ENCODE data around the gene BLCAP. TPM values are rescaled to one million over a fixed set of nuclear protein-coding genes. Genes with fewer than 3 reads are reported as not detected.
"Not testable (repeated sequence)": the region's sequence is repeated elsewhere in the genome, so short reads cannot be mapped to it uniquely, and the experiment has no call there.

The BLCAP gene, protein sequence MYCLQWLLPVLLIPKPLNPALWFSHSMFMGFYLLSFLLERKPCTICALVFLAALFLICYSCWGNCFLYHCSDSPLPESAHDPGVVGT
- 98.6 TPM for total RNA-seq

DNA sequence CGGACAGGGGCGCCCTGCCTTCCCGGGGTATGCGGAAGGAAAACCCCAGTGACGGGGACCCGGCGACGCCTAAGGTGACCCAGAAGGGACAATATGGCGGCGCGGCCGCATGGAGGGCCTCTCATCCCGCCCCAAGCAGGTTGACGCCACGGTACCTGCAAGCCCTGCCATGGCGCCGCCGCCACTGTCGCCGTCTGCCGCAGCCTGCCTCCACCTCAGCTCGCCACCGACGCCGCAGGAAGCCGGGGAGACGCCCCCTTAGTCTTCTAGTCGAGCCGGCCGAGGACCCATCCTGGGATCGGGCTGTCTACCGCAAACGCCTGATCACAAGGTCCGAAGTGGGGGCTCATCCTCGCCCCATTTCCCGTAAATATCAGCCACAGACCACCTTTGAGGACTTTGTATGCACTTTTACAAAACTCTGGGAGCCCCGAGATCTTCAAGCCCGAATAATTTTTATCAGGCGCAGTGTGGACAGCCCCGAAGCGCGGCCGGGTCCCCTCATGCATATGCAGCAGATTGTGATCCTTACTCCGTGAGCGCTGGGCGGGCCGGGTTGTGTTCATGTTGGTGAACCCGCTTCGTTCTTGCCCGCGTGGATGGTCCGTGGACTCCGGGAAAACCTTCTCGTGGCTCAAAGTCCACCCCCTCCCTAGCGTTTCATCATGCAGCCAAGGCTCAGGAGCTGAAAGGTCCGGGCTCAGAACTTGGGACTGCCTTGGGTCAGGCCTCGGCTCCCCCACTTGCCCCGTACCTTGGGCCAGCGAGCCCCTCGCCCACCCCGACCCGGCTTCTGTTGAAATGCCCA lies at the start of gene BLCAP:
TSS of gene BLCAP (minus strand) at position 239 of the 808 bp plus-strand sequence. CDS start 8,702 bp downstream, outside the sequence.
- FAIRE-seq (no peak), DNase-seq (ENCODE audit: low spot score in 2 of 2) (peak; percentile 92 to 94)

DNA sequence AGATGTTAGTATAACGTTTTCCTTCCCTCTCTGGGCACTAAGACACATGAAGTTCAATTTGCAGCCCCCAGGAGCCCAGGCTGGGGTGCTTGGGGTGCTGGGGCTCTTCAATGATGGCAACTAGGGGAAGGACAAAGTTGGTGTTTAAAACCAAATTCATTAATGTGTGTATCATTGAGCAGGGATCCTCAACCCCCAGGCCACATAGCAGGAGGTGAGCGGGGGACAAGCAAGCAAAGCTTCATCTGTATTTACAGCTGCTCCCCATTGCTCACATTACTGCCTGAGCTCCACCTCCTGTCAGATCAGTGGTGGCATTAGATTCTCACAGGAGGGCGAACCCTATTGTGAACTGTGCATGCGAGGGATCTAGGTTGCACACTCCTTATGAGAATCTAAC lies 49.8 kb upstream of the BLCAP start:
- not testable (repeated sequence) for FAIRE-seq; DNase-seq (ENCODE audit: low spot score in 2 of 2)

DNA sequence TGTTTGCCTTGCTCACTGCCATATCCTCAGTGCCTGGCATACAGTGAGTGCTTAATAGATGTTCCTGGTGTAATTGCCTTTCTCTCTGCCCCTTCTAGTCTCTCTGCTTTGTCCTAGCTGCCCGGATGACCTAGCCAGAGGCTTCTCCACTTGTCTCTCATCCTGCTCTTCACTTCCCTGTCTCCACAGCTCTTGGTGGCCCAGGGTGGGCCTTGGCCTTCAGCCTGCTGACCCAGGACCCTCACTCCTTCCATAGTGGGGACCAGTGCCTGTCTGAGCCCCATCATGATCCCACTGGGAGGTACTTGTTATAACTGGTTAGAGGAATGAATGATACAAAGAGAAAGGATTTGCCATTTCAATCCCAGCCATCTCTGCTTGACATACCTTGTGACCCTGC lies 49.2 kb upstream of the BLCAP start:
- no peak for DNase-seq (ENCODE audit: low spot score in 2 of 2)
- no peak for FAIRE-seq

DNA sequence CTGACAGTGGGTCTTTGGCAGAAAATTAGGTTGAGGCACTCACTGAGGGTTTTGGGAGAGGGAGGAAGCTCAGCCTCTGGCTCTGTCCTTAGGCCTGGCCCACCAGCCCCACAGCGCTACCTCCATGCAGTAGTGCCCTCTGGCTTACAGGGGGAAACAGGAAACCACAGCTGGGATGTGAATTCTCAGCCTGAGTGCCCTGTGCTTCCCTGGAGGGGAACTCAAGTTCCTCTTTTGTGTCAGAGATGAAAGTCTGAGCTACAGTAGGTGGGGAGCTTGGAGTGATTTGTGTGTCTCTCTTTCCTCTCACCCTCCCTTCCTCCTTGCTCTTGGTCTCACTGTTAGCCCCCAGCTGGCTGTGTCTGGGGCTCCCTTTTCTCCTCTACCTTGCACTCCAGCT lies 48.2 kb upstream of the BLCAP start:
- DNase-seq (ENCODE audit: low spot score in 2 of 2) (no peak), FAIRE-seq (no peak)

DNA sequence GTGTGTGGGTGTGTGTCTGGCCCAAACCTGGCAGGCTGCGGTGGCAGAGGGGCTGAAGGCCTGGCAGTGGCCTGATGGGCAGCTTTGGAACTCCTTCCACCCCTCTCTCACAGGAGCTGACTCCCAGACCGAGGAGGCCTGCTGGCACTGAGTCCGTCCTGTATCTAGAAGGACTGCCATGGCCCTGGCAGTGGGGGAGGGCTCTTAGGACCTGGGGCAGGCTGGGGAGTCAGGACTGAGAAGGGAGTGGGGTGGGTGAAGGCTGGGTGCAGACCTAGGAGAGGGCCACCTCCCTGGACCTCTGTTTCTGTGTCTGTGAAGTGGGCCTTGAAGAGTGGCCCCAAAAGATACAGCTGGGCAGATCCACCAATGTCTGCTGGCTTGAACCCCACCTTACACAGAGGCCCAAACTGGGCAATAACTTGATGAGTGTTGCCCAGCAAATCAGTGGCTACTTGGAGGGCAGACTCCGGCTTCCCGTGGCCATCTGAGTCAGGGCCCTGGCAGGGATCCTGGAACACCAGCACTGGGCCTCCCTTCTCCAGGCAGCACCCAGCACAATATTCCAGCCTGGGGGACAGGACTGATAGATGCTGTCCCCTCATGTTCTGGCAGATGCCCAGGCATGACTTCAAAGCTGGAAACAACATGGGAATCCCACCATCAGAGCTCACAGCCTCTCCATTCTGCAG lies 46.7 kb upstream of the BLCAP start:
- no peak for DNase-seq (ENCODE audit: low spot score in 2 of 2)

DNA sequence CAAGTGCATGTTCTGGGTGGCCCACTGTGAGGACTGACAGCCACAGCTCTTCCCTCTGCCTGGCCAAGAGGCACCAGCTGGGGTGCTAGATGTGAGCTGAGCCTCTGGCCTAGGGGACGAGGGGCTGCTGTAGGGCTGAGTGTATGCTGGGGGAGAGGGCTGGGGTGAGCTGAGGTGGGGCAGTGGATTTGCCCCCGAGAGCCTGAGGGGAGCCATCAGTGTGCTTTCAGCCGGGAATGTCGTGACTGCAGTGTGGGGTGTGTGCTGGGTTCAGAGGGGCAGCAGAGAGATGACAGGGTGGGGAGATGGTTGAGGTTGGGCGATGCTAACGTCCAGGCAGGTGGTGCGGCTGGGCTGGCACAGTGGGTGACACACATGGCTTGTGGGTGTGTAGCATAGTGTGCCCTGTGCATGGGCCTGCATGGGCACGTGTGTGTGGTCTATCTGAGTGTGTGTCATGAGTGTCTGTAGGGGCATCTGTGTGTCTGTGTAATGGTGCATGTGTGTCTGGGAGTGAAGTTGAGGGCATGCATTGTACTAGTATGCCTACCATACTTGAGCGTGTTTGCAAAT lies 46.0 kb upstream of the BLCAP start:
- DNase-seq (ENCODE audit: low spot score in 2 of 2) (no peak), FAIRE-seq (no peak)

More for the DNA sequence above, 46.7 kb upstream of the BLCAP start:
- no peak for FAIRE-seq

DNA sequence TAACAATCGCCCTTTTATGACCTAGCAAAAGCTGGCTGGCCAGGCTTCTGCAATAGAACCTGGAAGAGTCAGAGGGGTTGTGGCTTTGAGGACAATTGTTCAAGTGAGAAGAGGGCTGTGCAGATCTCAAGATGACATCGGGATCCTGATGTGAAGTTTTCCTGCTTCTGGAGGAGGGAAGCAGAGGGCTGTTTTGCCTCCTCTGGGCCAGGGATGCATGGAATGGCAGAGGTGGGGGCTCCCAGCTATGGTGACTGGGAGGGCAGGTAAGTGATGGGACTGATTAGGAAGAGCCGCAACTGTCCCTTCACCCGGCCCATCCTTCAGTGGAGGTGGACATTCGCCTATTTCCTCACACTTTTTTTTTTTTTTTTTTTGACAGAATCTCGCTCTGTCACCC lies 43.4 kb upstream of the BLCAP start:
- DNase-seq (ENCODE audit: low spot score in 2 of 2) (no peak), FAIRE-seq (no peak)

DNA sequence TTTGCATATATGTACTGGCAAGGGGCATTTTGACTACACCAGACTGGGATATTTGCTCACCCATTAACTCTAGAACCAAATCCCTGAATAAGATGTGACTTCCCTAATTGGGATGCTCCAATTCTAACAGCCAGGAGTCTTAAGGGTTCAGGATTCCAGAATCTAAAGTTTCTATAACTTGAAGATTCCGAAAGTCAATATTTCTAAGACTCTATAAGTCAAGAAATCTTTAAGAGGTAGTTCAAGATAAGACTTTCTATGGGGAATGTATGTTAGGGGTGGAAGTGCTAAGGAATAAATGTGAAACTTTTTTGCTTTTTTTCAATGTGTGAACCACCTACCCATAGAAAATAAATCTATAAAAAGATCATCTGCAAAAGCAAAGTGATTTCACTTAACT lies 42.7 kb upstream of the BLCAP start:
- FAIRE-seq = no peak
- DNase-seq (ENCODE audit: low spot score in 2 of 2) = no peak

DNA sequence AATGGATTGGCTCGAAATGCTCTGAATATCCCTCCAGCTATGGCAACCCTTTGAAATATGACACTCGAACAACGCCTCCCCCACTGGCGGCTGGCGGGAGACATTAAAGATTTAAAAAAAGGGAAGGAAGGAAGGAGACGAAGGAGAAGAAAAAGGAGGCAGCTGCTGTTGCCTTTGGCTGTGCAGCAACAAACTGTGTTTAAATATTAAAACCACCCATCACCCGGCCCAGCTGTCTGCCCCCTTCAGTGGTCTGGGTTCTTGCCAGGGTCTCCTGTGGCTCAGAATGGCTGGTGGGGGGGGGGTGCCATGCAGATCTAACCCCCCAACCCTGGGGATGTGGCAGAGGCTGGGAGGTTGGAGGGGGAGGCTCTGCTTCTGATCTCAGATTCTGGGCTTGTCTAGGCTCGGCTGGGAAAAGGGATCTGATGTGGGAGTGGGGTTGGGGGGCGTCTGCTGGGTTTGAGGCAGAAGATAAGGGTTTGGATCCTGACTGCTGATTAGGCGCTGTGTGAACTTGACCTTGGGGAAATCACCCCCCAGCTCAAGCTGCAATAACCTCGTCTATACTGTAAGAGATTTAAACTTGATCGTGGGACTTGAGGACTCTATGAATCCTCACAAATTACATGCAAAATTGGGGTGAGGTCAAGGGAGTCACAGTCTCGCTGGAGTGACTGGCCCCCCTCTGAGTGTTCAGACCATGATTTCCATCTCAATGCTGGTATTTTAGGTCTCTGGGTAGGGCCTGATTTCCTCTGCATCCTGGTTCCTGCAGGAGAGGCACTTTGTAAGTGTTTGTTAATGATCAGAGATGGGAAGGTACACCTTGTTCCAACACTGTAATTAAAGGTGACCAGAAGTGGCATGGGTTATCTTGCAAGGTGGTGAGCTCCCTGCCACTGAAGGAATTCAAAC lies 40.3 kb upstream of the BLCAP start:
- DNase-seq (ENCODE audit: low spot score in 2 of 2) = peak in 1 of 2 donors; percentile 25
- no peak for FAIRE-seq

DNA sequence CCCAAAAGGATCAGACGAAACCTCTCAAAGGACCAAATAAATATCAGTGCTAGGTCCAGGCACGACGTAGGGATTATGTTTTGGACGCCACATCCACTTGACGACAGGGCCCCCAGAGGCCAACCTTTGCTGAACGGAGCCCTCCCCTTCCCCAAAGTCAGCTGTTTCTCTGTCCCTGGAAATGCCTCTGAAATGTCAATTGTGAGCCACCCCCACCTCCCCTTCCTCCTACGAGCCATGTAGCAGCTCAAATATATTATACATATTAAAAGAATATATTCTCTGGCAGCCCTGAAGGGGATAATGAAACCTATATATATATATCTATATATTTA lies 39.6 kb upstream of the BLCAP start:
- FAIRE-seq (no peak), DNase-seq (ENCODE audit: low spot score in 2 of 2) (no peak)

DNA sequence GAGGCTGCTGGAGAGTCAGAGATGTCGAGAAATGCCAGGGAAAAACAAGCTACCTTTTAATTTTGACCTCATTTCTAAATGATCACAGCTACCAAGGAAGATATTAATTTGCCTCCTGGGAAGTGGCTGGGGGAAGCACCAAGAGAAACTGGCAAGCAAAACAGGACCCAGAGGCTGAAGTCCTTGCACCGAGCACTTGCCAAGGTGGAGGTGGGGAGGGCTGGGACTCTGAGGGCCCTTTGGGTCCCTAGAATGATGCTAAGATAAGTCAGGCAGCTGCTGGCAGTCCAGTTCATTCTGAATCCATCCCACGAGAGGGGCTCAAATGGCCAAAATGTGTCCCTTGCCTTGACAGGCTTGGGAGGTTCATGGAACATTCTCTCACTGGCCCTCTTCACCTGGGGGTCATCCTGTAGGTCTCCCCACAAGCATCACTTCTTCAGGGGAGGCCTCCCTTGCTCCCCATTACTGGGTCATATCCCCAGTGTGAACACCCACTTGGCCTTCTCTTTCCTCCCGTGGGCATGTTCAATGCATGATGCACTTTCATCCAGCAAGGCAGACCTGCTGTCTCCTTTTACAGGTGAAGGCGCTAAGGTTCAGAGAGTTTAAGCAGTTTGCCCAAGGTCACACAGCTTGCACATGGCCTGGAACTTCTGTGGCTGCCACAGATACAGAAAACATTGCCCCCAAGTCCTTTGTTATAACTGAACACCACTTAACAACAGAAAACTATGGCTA lies 39.1 kb upstream of the BLCAP start:
- no peak for DNase-seq (ENCODE audit: low spot score in 2 of 2)
- no peak for FAIRE-seq

DNA sequence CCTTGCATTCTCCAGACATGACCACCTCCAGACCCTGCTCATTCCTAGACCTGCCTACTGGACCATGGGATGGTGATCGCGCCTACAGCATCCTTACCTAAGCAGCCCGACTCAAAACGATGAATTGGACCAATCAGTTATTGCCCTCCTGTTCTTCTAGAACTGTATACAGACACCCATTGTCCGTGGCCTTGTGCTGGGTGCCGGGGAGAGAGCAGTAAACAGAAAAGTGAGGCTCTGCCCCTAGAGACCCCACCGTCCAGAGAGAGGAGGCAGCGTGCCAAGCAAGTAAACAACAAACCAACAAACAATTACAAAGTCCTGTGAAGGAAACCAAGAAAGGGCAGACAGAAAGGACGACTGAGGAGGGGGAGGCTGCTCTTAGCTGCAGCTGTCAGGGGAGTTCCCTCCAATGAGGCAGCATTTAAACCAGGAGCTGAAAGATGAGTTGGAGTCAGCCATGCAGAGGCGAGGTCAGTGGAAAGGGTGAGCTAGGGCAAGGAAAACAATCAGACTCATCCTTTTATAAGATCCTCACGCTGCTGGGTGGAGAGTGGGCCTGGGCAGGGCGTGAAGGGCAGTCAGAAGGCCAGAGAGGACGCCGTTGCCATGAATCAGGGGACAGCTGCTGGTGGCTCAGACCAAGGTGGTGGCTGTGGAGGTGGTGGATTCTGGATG lies 37.6 kb upstream of the BLCAP start:
- FAIRE-seq (no peak), DNase-seq (ENCODE audit: low spot score in 2 of 2) (no peak)

DNA sequence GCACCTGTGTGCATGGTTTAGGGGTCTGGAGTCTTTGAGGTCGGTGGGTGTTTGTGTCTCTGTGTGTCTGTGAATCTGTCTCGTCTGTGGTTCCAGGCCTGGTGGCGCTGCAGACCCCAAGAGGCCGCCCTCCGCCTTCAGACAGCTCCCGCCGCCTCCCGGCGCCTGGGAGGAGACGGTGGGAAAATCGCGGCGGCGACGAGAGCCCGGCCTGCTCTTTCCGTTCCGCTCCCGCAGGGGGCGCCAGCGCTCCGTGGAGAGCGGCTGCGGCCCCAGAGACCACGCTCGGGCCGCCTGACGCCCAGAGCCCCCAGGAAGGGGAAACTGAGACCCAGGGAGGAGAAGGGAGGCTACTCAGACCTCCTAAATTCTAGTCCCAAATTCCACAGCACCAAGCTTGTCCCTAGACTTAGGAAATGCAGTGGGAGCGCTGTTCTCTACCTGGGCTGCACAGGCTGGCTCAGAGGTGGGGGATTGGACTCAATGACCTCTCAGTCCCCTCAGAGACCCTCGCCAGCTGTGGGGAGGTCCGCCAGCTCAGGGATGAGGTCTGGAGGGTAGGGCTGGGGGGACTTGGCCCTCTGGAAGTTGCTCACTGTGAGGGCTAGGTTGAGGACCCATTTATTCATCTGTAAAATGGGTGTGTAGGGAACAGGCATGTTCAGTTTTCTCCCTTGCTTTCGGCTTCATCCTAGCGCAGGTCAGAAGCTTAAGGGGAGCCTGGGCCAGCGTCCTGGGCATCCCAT lies 36.9 kb upstream of the BLCAP start:
- FAIRE-seq (no peak), DNase-seq (ENCODE audit: low spot score in 2 of 2) (peak; percentile 43 to 76)

DNA sequence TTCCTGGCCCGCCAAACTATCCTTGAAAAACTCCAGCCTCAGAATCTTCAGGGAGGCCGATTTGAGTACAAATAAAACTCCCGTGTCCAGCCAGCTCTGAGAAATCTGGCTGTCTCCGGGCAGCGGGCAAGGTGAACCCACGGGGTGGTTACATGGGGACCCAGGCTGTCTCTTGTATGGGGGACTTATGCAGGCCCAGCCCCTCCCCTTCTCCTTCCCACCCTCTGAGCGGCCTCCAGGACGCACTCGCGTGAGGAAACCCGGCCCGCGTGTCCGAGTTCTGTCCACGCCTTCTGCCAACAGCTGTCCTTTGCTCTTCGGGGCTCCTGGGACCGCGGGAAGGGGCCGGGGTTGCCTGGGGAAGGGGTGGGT lies 36.3 kb upstream of the BLCAP start:
- DNase-seq (ENCODE audit: low spot score in 2 of 2) (no peak), FAIRE-seq (no peak)

DNA sequence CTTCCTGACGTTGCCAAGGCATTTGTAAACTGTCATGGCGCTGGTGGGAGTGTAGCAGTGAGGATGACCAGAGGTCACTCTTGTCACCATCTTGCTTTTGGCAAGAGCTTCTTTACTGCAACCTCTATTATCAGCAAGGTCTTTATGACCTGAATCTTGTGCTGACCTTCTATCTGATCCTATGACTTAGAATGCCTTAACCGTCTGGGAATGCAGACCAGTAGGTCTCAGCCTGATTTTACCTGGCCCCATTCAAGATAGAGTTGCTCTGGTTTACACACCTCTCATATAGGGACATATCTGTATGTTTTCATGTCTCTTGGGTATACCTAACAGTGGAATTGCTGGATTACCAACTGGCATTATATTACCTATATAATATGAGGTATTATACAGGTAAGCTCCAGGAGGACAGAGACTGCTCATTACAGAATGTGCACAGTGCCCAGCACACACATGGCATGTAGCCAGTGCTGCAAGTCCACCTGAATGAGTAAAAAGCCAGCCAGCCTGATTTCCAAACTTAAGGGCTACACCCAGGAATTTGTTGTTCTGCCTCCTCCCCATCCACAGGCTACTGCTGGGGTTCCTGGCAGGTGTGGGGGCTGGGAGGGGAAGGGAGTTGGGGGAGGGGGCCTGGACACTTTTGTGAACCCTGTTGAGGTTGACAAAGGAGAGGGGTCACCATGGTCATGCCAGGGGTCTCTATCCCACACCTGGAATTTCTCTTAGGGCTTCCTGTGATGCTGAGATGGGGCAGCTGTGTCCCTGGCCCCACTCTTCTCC lies 35.2 kb upstream of the BLCAP start:
- no peak for FAIRE-seq
- DNase-seq (ENCODE audit: low spot score in 2 of 2) = no peak

DNA sequence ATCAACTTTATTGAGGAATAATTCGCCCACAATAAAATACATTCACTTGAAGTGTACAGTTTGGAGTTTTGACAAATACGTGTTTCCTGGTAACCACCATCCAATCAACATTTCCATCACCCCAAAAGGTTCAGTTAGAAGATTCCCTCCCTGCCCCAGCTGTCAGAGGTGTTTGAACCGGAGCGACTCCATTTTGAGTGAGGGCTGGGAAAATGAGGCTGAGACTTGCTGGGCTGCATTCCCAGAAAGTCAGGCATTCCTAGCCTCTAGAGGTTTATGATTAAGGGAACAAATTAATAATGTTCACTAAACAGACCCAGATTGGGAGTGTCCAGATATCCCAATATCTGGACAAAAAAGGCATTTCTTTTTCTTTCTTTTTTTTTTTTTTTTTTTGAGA lies 33.0 kb upstream of the BLCAP start:
- DNase-seq (ENCODE audit: low spot score in 2 of 2) (no peak), FAIRE-seq (no peak)

DNA sequence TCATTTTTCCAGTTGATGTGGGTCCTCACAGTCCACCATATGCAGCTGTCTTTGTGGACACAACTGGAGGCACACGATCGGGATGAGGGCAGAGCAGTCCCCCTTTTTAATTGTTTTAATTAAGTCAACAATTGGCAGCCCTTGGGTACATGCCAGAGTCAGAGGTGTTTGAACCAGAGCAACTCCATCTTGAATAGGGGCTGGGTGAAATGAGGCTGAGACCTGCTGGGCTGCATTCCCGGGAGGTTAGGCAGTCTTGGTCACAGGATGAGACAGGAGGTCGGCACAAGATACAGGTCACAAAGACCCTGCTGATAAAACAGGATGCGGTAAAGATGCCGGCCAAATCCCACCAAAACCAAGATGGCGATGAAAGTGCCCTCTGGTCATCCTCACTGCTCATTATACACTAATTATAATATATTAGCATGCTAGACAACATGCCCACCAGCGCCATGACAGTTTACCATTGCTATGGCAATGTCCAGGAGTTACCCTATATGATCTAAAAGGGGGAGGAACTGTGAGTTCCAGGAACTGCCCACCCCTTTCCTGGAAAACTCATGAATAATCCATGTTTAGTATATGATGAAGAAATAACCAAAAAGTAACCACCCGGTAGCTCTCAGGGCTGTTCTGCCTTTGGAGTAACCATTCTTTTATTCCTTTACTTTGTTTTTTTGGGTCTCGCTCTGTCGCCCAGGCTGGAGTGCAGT lies 31.8 kb upstream of the BLCAP start:
- FAIRE-seq = no peak
- no peak for DNase-seq (ENCODE audit: low spot score in 2 of 2)
